Frontal cortex (tissue), 4 donors: ENCODE data around the gene CEACAM18. TPM values are rescaled to one million over a fixed set of nuclear protein-coding genes. Genes with fewer than 3 reads are reported as not detected.
"Not testable (repeated sequence)": the region's sequence is repeated elsewhere in the genome, so short reads cannot be mapped to it uniquely, and the experiment has no call there.

Experiments
- DNase-seq, 2 donors: peaks; one replicate each; pipeline ENCODE4 v3.0.0; 2012; ENCODE audit warnings: low spot score in 2 of 2
- FAIRE-seq: peaks from 2 replicates; lab custom pipeline; 2012; peaks lifted over from hg19 to GRCh38; lab: Jason Lieb, UNC
- total RNA-seq: library from RNA; depleted of rRNA; stranded (reverse); fragments of >200 nt; gene quantifications from one replicate; pipeline ENCODE4 v1.2.3, GENCODE V29; 2014
- donor health status: control.
- donor health status: control.
- donor health status: control.

The CEACAM18 gene
- not detected for total RNA-seq

DNA sequence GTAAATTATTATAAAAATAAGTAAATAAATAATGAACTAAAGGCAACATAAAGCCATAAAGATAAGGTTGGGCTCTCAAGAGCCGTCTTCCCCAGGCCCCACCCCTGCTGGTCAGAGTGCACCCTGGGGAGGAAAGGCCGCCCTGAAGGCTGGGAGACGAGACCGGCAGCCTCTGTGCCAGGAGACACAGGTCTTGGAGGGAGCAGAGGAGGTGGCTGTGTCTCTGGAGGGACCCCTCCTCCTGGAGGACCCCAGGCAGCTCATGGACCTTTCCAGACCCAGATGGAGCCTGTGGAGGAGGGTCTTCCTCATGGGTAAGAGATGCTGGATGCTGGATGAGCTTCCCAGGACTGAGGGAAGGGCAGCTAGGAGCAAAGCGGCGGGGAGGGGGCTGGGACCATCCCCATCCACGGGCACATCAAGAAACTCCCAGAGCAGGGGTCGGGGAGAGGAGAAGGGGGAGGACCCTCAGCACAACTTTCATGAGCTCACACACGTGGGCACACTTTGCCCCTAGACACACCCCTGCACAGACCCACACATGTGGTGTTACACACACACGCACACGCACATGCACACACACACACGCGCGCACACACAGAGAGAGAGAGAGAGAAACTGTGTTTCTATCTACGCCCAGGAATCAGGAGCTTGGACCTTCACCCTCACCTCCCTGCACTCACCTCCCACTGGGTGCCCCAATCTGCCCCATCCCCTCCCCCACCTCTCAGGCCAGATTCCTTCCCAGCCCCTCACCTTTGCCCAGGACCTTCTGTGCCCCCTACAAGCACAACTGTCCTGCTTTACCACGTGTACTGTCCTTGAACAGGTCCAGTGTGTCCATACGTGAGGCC, at the start of gene CEACAM18:
TSS of gene CEACAM18 (plus strand) at position 159 of the 854 bp plus-strand sequence.
- no peak for DNase-seq
- no peak for FAIRE-seq

DNA sequence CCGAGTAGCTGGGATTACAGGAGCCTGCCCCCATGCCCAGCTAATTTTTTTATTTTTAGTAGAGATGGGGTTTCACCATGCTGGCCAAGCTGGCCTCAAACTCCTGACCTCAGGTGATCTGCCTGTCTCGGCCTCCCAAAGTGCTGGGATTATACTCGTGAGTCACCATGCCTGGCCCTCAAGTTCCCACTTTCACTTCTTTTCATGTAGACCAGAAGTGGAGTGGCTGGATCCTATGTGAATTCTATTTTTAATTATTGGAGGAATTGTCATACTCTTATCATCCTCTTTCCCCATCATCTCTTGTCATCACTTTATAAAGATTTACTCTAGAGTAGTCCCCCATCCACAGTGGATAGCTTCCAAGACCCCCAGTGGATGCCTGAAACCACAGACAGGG, 48.1 kb upstream of the CEACAM18 start:
- FAIRE-seq: no peak
- DNase-seq: no peak

DNA sequence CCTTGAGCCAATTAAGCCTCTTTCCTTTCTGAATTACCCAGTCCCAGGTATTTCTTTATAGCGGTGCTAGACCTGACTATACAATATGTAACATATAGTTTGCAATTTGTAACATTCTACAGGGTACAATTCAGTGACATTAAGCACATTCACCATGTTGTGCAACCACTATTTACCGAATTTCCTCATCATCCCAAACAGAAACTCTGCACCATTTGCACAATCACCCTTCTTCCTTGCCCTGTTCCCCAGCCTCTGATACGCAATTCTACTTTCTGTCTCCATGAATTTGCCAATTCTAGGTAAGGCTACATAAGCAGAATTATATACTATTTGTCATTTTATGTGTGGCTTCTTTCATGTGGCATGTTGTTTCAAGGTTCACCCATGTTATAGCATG, 47.2 kb upstream of the CEACAM18 start:
- DNase-seq (no peak), FAIRE-seq (no peak)

DNA sequence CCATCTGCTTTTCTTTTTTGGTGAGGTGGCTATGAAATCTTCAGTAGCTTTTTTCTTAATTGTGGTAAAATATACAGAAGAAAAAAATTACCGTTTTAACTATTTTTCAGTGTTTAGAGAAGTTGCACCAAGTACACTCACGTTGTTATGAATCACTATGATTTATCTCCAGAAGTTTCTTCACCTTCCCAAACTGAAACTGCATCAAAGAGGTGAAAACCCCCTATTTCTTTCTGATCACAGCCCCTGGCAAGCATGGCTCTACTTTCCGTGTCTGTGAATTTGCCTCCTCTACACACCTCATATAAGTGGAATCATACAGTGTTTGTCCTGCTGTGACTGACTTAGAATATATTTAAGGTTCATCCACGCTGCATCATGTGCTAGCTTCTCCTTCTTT, 45.3 kb upstream of the CEACAM18 start:
- FAIRE-seq (no peak), DNase-seq (no peak)

DNA sequence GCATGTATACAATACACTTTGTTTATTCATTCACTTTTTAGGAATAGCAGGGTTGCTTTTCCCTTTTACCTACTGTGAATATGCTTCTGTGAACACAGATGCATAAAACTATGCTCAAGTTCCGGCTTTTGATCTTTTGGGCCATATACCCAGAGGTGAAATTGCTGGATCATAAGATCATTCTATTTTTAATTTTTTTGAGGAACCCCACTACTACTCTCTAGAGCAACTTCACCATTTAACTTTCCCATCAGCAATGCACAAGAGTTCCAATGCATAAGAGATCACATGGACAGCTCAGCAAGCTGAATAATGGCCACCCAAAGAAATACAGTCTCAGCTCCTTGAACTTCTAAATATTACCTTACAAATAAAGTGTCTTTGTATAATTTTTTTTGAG, 43.9 kb upstream of the CEACAM18 start:
- FAIRE-seq: no peak

DNA sequence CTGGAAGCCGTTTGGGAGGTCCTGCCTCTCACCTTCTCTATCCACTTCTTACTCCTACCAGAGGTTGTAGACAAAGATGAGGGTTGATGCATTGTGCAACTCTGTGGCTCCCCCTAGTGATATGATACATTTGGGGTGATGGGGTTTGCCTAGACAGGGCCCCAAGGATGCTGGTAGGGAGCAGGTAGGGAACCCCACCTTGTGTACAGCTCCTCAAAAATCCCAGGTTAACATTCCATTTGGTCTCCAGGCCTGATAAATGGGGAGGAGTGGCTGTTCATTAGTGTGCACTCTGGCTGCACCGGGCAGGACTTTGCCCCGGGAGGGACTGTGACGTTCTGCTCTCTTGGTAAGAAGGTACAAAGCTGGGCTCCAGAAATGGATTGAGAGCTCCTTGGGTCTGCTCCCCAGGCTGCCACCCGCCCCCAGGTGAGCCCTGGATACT, 39.3 kb upstream of the CEACAM18 start:
- no peak for FAIRE-seq

More for the DNA sequence above, 43.9 kb upstream of the CEACAM18 start:
- DNase-seq: no peak

DNA sequence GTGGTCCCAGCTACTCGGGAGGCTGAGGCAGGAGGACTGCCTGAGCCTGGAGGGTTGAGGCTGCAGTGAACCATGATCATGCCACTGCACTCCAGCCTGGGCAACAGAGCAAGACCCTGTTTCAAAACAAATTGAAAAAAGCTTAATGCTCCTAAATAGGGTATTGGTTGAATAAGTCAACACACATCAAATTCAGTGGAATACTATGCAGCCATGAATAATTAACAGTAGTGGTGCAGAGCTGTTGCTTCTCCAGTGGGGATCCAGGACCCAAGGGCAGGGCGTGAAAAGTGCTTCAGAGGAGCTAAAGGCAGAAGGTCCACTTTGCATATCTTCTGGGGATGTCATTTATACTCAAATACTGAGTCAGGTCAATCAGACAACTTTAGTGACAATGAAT, 38.3 kb upstream of the CEACAM18 start:
- DNase-seq (no peak), FAIRE-seq (no peak)

More for the DNA sequence above, 39.3 kb upstream of the CEACAM18 start:
- no peak for DNase-seq

DNA sequence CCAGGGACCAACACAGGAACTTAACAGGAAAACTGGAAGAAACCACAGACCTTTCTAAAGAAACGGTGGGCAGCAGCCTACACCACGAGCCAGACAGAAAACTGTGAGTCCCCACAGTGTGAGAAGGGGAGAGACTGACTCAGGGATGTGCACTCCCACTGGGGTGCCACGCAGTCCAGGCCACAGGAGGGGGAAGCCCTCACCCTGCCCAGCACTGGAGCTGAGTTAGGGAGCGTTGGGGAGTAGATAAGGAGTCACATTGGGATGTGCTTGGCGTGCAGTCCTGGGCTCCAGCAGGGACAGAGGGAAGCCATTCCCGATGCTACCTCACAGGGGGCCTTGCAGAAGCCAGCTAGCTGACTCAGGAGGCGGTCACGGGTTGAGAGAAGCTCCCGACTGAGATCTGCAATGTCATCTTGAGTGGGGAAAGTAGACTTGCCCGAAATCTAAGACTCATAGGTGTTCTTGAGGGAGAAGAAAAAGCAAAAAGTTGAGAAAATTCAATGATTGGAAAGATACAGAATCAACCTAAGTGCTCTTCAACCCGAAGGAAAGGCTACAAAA, 37.4 kb upstream of the CEACAM18 start:
- FAIRE-seq (no peak), DNase-seq (no peak)

DNA sequence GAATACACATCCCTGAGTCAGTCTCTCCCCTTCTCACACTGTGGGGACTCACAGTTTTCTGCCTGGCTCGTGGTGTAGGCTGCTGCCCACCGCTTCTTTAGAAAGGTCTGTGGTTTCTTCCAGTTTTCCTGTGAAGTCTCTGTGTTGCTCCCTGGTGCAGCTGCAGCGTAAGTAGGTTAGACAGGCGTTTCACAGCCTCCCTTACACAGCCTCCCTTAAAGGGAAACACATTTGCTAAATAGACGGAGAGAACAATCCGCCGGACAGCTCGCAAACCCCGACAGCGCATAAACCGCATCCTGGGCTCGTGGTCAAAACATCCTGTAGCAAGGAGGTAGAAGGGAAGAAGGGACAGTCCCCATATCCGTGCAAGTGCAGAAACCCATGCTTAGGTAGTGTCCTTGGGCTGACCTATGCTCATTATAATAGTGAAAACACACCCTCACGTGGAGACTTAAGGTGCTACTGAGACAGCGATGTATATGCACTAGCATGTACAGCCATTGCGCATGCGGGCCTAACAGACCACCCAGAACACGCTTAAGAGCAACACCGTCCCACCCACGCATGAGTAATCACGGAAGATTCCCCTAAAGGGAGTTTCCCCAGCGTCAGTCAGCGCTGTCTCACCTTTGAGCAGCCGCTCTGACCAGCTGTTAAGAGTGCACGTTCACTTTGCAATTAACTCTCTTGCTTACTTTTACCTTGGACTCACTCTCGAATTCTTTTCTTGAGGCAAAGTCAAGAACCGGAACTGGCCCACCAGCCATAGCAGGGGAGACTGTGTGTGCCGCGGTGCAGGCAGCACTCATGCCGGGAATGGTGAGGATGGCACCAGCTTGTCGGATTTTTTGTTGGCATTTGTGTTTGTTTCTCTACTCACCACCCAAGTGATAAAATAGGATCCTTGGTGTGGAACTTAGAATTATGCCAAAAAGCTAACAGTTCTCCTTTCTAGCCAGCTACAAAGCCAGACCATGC, 36.6 kb upstream of the CEACAM18 start:
- DNase-seq: no peak
- FAIRE-seq: no peak

DNA sequence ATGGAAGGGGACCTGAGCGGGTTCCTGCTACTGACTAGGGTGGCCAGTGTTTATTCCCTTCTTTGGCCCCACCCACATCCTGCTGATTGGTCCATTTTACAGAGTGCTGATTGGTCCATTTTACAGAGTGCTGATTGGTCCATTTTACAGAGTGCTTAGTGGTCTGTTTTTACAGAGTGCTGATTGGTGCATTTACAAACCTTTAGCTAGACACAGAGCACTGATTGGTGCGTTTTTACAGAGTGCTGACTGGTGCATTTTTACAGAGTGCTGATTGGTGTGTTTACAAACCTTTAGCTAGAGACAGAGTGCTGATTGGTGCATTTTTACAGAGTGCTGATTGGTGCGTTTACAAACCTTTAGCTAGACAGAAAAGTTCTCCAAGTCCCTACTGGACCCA, 30.8 kb upstream of the CEACAM18 start:
- not testable (repeated sequence) for DNase-seq, FAIRE-seq

DNA sequence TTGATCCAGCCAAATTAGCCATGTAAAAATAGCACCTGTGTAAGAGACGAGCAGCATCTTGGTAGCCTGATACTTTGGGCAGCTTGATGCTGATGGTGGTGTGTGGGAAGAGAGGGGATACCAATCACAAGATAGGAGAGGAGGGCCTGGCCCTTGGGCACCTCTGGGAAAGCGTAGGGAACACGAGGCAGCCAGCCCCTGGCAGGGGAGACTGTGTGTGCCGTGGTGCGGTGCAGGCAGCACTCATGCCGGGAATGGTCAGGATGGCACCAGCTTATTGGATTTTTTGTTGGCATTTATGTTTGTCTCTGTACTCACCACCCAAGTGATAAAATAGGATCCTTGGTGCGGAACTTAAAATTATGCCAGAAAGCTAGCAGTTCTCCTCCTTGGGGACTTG, 30.3 kb upstream of the CEACAM18 start:
- no peak for FAIRE-seq
- no peak for DNase-seq

DNA sequence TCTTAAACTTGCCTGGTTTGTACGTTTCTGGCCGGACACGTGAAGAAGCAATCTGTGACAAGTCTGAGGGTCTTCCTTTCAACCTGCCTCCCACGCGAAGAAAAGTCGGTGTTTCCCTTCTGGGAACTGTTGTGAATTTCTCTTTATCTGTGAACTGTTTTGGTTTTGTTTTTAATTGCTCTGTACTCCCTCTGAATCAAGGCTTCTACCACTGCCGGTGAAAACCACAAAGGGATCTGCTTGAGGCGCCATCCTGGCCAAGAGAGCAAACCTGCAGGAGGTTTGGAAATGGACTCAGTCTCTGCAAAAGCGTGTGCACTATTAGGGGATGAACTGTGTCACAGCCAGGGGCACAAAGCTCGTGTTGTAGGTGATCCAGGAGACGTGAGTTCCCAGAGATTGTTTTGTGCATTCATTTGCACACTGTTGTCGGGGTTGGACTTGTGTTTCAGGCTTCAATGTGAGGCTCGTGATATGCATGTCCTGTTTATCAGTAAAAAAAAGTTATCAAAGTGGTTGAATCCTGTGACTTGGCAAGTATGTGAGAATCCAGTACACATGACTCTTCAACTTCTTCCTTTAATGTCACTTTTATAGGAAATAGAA, 29.8 kb upstream of the CEACAM18 start:
- no peak for FAIRE-seq

DNA sequence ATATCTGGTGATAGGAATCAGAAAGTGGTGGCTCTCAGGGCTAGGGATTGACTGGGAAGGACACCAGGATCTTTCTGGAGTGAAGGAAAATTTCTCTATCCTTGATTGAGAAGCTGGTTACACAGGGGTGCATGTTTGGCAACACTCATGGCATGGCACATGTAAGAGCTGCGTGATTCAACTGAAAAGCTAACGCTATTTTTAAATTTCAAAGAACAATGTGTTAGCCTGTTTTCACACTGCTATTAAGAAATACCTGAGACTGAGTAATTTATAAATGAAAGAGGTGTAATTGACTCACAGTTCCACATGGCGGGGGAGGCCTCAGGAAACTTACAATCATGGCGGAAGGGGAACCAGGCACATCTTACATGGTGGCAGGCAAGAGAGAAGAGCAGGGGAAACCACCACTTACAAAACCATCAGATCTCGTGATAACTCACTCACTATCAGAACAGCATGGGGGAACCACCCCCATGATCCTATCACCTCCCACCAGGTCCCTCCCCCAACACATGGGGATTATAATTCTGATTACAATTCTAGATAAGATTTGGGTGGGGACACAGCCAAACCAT, 27.5 kb upstream of the CEACAM18 start:
- DNase-seq: no peak
- no peak for FAIRE-seq

More for the DNA sequence above, 29.8 kb upstream of the CEACAM18 start:
- DNase-seq: no peak

DNA sequence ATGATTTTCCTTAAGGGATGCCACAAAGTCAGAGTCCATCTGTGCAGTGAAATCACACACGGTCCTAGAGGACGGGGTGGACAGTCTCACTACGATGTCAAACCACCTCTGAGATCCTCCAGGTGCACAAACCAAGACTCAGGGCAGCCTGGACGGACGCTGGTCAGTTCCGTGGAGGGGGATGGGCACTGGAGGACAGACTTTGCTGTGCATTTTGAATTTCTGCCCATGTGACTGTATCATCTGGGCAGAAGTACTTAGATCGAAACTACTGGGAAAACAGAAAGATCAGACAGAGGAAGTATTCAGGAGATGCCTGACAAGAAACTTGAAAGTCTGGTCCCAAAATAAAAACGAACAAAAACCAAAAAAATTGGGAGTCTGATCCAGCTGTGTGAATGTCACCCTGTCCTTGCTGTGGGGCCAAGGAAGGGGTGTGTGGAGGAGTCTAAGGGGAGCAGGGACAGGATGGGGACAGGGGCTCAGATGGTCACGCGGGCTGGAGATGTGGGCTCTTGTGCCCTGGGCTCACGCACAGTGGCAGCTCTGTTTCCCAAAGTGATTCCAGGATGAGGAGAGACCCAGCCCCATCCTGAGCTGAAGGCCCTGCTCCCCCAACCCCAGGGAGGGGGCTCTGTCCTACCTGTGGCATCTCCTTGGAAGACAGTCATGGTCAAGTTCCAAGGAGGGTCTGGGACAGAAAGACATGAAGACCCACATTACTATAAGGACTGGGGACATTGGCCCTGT, 21.6 kb upstream of the CEACAM18 start:
- DNase-seq (no peak), FAIRE-seq (no peak)

DNA sequence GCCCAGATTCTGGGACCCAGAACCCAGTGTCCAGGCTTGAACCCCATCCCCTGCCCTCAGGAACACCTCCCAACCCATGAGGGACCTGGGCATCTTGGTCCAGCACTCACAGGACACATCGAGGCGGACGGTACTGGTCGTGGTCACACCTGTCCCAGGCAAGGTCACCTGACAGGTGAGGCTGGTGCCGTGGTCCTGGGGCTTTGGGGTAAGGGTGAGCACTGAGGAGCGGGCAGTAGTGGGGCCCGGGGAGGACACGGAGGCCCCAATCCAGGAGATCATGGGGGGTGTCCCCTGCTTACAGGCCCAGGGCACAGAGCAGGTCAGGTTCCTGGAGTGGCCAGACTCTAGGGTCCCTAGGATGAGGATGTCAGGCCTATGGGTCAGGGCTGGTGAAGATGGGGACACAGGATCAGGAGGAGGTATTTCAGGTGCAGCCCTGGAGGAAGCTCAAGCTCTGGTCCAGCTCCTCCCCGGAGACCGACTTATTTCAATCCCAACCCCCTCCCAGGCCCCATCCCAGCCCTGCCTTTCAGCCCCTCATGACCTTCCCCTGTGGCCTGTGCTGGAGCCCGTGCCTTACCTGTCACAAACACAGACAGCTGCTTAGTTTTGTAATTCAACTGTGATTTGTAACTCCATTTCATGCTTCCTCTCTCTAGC, 20.9 kb upstream of the CEACAM18 start:
- no peak for DNase-seq
- FAIRE-seq: no peak

DNA sequence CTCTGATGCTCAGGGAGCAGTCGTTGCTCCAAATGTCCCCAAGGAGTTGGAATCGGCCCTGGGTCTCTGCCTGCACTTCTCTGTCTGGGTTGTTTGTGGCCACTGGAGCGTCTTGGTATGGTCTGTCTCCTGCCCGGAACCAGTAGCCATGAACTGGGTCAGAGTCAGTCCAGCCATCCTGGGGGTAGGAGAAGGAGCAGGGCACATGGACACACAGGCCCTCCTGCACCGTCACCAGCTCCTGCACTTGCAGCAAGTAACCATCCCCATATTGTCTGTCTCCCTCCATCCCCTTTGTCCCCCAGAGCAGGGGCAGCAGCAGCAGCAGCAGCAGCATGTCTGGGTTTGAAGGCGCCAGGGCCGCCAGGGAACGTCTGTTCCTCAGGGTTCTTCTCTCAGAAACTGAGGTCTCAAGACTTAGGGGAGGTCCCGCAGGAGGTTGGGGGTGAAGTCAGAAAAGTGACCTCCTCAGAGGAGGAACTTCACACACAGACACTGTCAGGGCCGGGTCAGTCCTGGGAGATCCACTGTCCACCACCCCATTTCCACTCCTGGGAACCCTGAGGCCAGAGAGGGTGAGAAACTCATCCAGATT, 20.2 kb upstream of the CEACAM18 start, which contains the start of gene SIGLEC8:
TSS of gene SIGLEC8 (minus strand) at position 404 of the 595 bp plus-strand sequence. CDS start at position 337, 67 bp downstream.
- DNase-seq (no peak), FAIRE-seq (no peak)

DNA sequence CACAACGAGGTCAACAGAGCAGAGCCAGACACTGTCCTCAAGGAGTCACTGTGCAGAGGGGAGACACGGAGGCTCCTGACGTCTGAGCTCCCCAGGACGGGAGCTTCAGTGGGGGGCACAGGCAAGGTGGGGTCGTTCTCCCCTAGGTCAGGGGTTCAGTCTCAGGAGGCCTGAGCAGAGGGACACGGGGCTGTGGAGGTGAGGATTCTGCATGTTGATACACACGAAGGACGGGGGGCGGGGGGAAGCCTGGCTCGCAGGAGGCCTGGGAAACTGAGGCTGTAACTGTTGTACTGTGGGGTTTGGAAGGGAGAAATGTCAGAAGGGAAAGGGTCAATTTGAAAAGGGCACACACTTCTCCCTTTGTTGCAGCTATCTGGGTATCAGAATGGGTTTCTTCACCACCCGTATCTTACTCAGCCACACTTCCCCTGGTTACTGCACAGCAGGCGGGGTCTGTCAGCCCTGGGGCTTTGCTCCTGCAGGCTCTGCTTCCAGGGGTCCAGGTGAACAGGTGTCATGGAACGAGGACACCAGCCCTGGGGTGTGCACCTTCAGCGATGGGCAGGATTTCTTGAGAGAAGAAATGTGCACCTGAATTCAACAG, 19.3 kb upstream of the CEACAM18 start:
- DNase-seq (no peak), FAIRE-seq (no peak)
